NOMO-1 (cell line): ENCODE results near the gene DDX6.
"Not testable (repeated sequence)": the region's sequence is repeated elsewhere in the genome, so short reads cannot be mapped to it uniquely, and the experiment has no call there.

ENCODE experiments used
- DNase-seq, 2 experiments: peaks; one replicate each; lab custom pipeline; 2025; ENCODE audit not compliant: unreplicated experiment in 2 of 2; lab: John Stamatoyannopoulos, UW

Gene DDX6

GRCh38 chr11:118791961-118792569 lies 1.1 kb upstream of the DDX6 start:
- peak; percentile 48 to 63 for DNase-seq

- peak; percentile 37 to 58 for DNase-seq
Measured at GRCh38 chr11:118790357-118791110, 430 bp downstream of the DDX6 start.

- peak; percentile 11 to 39 for DNase-seq
Measured at GRCh38 chr11:118789501-118790356, 1.2 kb downstream of the DDX6 start.

- DNase-seq: no peak
Measured at GRCh38 chr11:118786657-118787056, 4.3 kb downstream of the DDX6 start.

GRCh38 chr11:118785362-118785761 lies 5.6 kb downstream of the DDX6 start:
- no peak for DNase-seq

- no peak for DNase-seq
Measured at GRCh38 chr11:118783724-118784495, 7.1 kb downstream of the DDX6 start.

- DNase-seq: not testable (repeated sequence)
Measured at GRCh38 chr11:118783324-118783723, 7.6 kb downstream of the DDX6 start.

GRCh38 chr11:118778898-118779297 lies 12.1 kb downstream of the DDX6 start:
- DNase-seq: no peak

GRCh38 chr11:118774032-118774431 lies 16.9 kb downstream of the DDX6 start:
- DNase-seq: no peak

GRCh38 chr11:118771547-118772288 lies 19.2 kb downstream of the DDX6 start:
- peak; percentile 48 to 84 for DNase-seq

- no peak for DNase-seq
Measured at GRCh38 chr11:118768690-118769089, 22.3 kb downstream of the DDX6 start.

GRCh38 chr11:118766035-118766434 lies 24.9 kb downstream of the DDX6 start:
- DNase-seq: no peak

- not testable (repeated sequence) for DNase-seq
Measured at GRCh38 chr11:118765095-118765691, 25.8 kb downstream of the DDX6 start.

GRCh38 chr11:118763041-118763440 lies 27.9 kb downstream of the DDX6 start:
- DNase-seq: no peak

GRCh38 chr11:118761981-118762380 lies 29.0 kb downstream of the DDX6 start:
- not testable (repeated sequence) for DNase-seq

- DNase-seq: no peak
Measured at GRCh38 chr11:118757876-118758399, 33.0 kb downstream of the DDX6 start.

- DNase-seq: no peak
Measured at GRCh38 chr11:118752654-118753053, 38.3 kb downstream of the DDX6 start.

GRCh38 chr11:118749429-118749828 lies 41.5 kb downstream of the DDX6 start:
- DNase-seq: no peak

GRCh38 chr11:118748056-118748455 lies 42.9 kb downstream of the DDX6 start:
- no peak for DNase-seq
